Esophagus muscularis mucosa (tissue), 3 donors: ENCODE data around the gene PSMB7.

Experiments used
- POLR2A ChIP-seq: fragments of 450-650 bp; IDR thresholded peaks from one replicate; pipeline ENCODE4 v1.6.1; 2017; ENCODE audit warnings: antibody characterized with exemption, moderate library complexity, mild to moderate bottlenecking, low read depth
- POLR2AphosphoS5 ChIP-seq, 2 donors: sonication (generic); formaldehyde crosslinking; IDR thresholded peaks; one replicate each; pipeline ENCODE4 v1.6.1; 2017; ENCODE audit warnings: antibody characterized with exemption in 2 of 2
- TF ChIP-seq, protein P1 (sequence below), 3 experiments: fragments of 200-600 bp in 2 of 3; fragments of 450-650 bp in 1 of 3; sonication (generic) in 2 of 3; IDR thresholded peaks; one replicate each; pipeline ENCODE4 v1.5.1; 2017 to 2019; ENCODE audit warnings: antibody characterized with exemption in 3 of 3, mild to moderate bottlenecking in 2 of 3, moderate library complexity in 1 of 3

DNA sequence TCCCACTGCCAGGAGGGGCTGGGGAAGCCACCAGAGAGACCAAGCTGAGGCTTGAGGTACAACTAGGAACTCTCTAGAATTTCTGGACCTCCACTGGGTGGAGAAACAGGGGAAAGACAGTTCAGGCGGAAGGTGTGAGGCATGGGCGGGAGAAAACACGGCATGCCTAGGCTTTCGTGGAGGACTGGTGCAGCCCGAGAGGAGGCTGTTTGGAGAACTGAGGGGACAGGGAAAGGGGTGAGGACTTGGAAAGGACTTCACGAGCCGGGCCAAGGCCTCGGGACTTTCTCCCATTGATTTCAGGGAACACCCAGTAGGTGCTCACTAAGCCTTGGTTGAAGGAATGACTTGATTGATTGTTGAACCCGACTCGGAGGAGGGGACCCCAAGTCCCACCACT lies 25.5 kb upstream of the PSMB7 start:
- TF ChIP-seq, protein P1, sequence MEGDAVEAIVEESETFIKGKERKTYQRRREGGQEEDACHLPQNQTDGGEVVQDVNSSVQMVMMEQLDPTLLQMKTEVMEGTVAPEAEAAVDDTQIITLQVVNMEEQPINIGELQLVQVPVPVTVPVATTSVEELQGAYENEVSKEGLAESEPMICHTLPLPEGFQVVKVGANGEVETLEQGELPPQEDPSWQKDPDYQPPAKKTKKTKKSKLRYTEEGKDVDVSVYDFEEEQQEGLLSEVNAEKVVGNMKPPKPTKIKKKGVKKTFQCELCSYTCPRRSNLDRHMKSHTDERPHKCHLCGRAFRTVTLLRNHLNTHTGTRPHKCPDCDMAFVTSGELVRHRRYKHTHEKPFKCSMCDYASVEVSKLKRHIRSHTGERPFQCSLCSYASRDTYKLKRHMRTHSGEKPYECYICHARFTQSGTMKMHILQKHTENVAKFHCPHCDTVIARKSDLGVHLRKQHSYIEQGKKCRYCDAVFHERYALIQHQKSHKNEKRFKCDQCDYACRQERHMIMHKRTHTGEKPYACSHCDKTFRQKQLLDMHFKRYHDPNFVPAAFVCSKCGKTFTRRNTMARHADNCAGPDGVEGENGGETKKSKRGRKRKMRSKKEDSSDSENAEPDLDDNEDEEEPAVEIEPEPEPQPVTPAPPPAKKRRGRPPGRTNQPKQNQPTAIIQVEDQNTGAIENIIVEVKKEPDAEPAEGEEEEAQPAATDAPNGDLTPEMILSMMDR (IDR thresholded peaks at IDR 0.05) = no peak
- TF ChIP-seq POLR2A (no peak), POLR2AphosphoS5 (IDR thresholded peaks at IDR 0.05) (no peak)
